Vagina (tissue), 2 donors: Measurements from ENCODE around the gene FCF1. TPM values are rescaled to one million over a fixed set of nuclear protein-coding genes. Genes with fewer than 3 reads are reported as not detected.

Experiments used
- DNase-seq, 2 donors: peaks; one replicate each; pipeline ENCODE4 v3.0.0-alpha.2; 2017; ENCODE audit errors: extremely low spot score in 2 of 2
- H3K27ac ChIP-seq: fragments of 200-600 bp; sonication (generic); one replicate; pipeline ENCODE4 v1.5.1; 2019
- H3K27me3 ChIP-seq: fragments of 200-600 bp; sonication (generic); one replicate; pipeline ENCODE4 v1.5.1; 2019
- H3K36me3 ChIP-seq, 2 donors: fragments of 200-600 bp; sonication (generic); one replicate each; pipeline ENCODE4 v1.5.1; 2017 to 2019
- H3K4me1 ChIP-seq: fragments of 200-600 bp; sonication (generic); one replicate; pipeline ENCODE4 v1.5.1; 2019
- H3K4me3 ChIP-seq, 2 donors: fragments of 200-600 bp; sonication (generic); 1 replicate in 1 of 2; 2 replicates in 1 of 2; pipeline ENCODE4 v1.5.1; 2016 to 2019
- H3K9me3 ChIP-seq: fragments of 200-600 bp; sonication (generic); one replicate; pipeline ENCODE4 v1.5.1; 2019
- CTCF ChIP-seq, 3 experiments: fragments of 450-650 bp in 2 of 3; fragments of 200-600 bp in 1 of 3; sonication (generic) in 1 of 3; IDR thresholded peaks; one replicate each; pipeline ENCODE4 v1.5.1; 2017 to 2019; ENCODE audit warnings: antibody characterized with exemption in 3 of 3, mild to moderate bottlenecking in 2 of 3, moderate library complexity in 2 of 3
- POLR2A ChIP-seq, 2 donors: fragments of 450-650 bp; IDR thresholded peaks; one replicate each; pipeline ENCODE4 v1.6.1; 2017; ENCODE audit warnings: antibody characterized with exemption in 2 of 2, mild to moderate bottlenecking in 2 of 2, moderate library complexity in 2 of 2
- POLR2AphosphoS5 ChIP-seq, 2 donors: sonication (generic); formaldehyde crosslinking; IDR thresholded peaks; one replicate each; pipeline ENCODE4 v1.9.0; 2017; ENCODE audit warnings: antibody characterized with exemption in 2 of 2, mild to moderate bottlenecking in 2 of 2, low read depth in 1 of 2; ENCODE audit not compliant: insufficient read depth in 1 of 2
- intact Hi-C: fragments of 100-400 bp; cut with DNase I; formaldehyde crosslinking; loops from one replicate; pipeline ENCODE4 v1.15.1; 2023
- total RNA-seq: library from RNA; depleted of rRNA; stranded (reverse); fragments of >200 nt; gene quantifications from one replicate; pipeline ENCODE4 v1.2.3, GENCODE V29; 2016

Gene FCF1
- total RNA-seq, 1 donor from 2014 or later, result 11.0 TPM

- no peak overlapping the region for H3K4me3 ChIP-seq
- H3K9me3 ChIP-seq, result no peaks in the 10 kb centered on the region
- peaks cover 0 to 66% of the 10 kb centered on the region in 2 donors for H3K36me3 ChIP-seq
- H3K27ac ChIP-seq, result no peak overlapping the region
- DNase-seq, result no peak
- H3K27me3 ChIP-seq, result no peaks in the 10 kb centered on the region
- no peaks in the 10 kb centered on the region for H3K4me1 ChIP-seq
- intact Hi-C loops, result no loop called here
- TF ChIP-seq CTCF (IDR thresholded peaks at IDR 0.05), result no peak
- TF ChIP-seq POLR2AphosphoS5 (IDR thresholded peaks at IDR 0.05; ENCODE audit: insufficient read depth in 1 of 2, low read depth in 1 of 2), result no peak
- TF ChIP-seq POLR2A (IDR thresholded peaks at IDR 0.05), result no peak
Observed at GRCh38 chr14:74669846-74670245, 43.1 kb upstream of the FCF1 start.

GRCh38 chr14:74670726-74671411 lies 42.1 kb upstream of the FCF1 start:
- DNase-seq, result no peak
- Histone ChIP-seq H3K27ac (no peak overlapping the region), H3K9me3 (no peaks in the 10 kb centered on the region), H3K4me3 (no peak overlapping the region), H3K36me3 (peaks cover 0 to 74% of the 10 kb centered on the region in 2 donors), H3K27me3 (no peaks in the 10 kb centered on the region), H3K4me1 (no peaks in the 10 kb centered on the region)
- intact Hi-C loops, result no loop called here
- no peak for TF ChIP-seq CTCF (IDR thresholded peaks at IDR 0.05)
- TF ChIP-seq POLR2A (IDR thresholded peaks at IDR 0.05), result no peak
- TF ChIP-seq POLR2AphosphoS5 (IDR thresholded peaks at IDR 0.05; ENCODE audit: insufficient read depth in 1 of 2, low read depth in 1 of 2), result no peak

- Histone ChIP-seq H3K4me1 (no peaks in the 10 kb centered on the region), H3K4me3 (no peak overlapping the region), H3K27ac (no peak overlapping the region), H3K27me3 (no peaks in the 10 kb centered on the region), H3K36me3 (peaks cover 0 to 78% of the 10 kb centered on the region in 2 donors), H3K9me3 (no peaks in the 10 kb centered on the region)
- intact Hi-C loops, result no loop called here
- TF ChIP-seq POLR2A (IDR thresholded peaks at IDR 0.05), result no peak
- no peak for TF ChIP-seq CTCF (IDR thresholded peaks at IDR 0.05)
- no peak for TF ChIP-seq POLR2AphosphoS5 (IDR thresholded peaks at IDR 0.05; ENCODE audit: insufficient read depth in 1 of 2, low read depth in 1 of 2)
- DNase-seq, result no peak
Observed at GRCh38 chr14:74671789-74672188, 41.2 kb upstream of the FCF1 start.

GRCh38 chr14:74673768-74674167 lies 39.2 kb upstream of the FCF1 start:
- Histone ChIP-seq H3K27me3 (no peaks in the 10 kb centered on the region), H3K4me1 (no peaks in the 10 kb centered on the region), H3K4me3 (no peak overlapping the region), H3K9me3 (no peaks in the 10 kb centered on the region), H3K27ac (no peak overlapping the region), H3K36me3 (peaks cover 0 to 65% of the 10 kb centered on the region in 2 donors)
- intact Hi-C loops, result no loop called here
- no peak for TF ChIP-seq POLR2A (IDR thresholded peaks at IDR 0.05)
- TF ChIP-seq CTCF (IDR thresholded peaks at IDR 0.05), result no peak
- TF ChIP-seq POLR2AphosphoS5 (IDR thresholded peaks at IDR 0.05; ENCODE audit: insufficient read depth in 1 of 2, low read depth in 1 of 2), result no peak
- no peak for DNase-seq

- peaks cover 0 to 51% of the 10 kb centered on the region in 2 donors for H3K36me3 ChIP-seq
- intact Hi-C loops, result no loop called here
Observed at GRCh38 chr14:74675219-74675618, 37.7 kb upstream of the FCF1 start.

More at GRCh38 chr14:74675219-74675618, 37.7 kb upstream of the FCF1 start:
- Histone ChIP-seq H3K4me3 (no peak overlapping the region), H3K27me3 (no peaks in the 10 kb centered on the region), H3K9me3 (no peaks in the 10 kb centered on the region), H3K4me1 (no peaks in the 10 kb centered on the region), H3K27ac (no peak overlapping the region)
- no peak for DNase-seq
- TF ChIP-seq POLR2A (IDR thresholded peaks at IDR 0.05) (no peak), CTCF (IDR thresholded peaks at IDR 0.05) (no peak), POLR2AphosphoS5 (IDR thresholded peaks at IDR 0.05; ENCODE audit: insufficient read depth in 1 of 2, low read depth in 1 of 2) (no peak)
